HPDE6-E6E7 (cell line): ENCODE measurements around the gene YIPF6.
"Not testable (repeated sequence)": the region's sequence is repeated elsewhere in the genome, so short reads cannot be mapped to it uniquely, and the experiment has no call there.

Experiments used
- DNase-seq: peaks from one replicate; pipeline ENCODE4 v3.0.0; 2011; ENCODE audit warnings: missing footprints; ENCODE audit errors: extremely low spot score

The YIPF6 gene

GRCh38 chrX:68498508-68499379 is at the start of gene YIPF6:
Gene YIPF6 (plus strand): TSS chrX:68499051. CDS start chrX:68499067, 16 bp downstream.
- no peak for DNase-seq

- DNase-seq, result no peak
These were observed 47.1 kb upstream of the YIPF6 start for GRCh38 chrX:68451720-68452119.

- no peak for DNase-seq
These were observed 44.2 kb upstream of the YIPF6 start for GRCh38 chrX:68454476-68455150.

- DNase-seq, result no peak
These were observed 43.7 kb upstream of the YIPF6 start for GRCh38 chrX:68455151-68455510.

- DNase-seq, result no peak
These were observed 37.8 kb upstream of the YIPF6 start for GRCh38 chrX:68461093-68461492.

GRCh38 chrX:68461576-68461975 is 37.3 kb upstream of the YIPF6 start:
- no peak for DNase-seq

GRCh38 chrX:68462197-68462596 is 36.7 kb upstream of the YIPF6 start:
- no peak for DNase-seq

- no peak for DNase-seq
These were observed 36.2 kb upstream of the YIPF6 start for GRCh38 chrX:68462653-68463052.

GRCh38 chrX:68463880-68464279 is 35.0 kb upstream of the YIPF6 start:
- DNase-seq, result no peak

GRCh38 chrX:68464796-68465195 is 34.1 kb upstream of the YIPF6 start:
- DNase-seq, result no peak

- no peak for DNase-seq
These were observed 17.9 kb upstream of the YIPF6 start for GRCh38 chrX:68480969-68481368.

- DNase-seq, result not testable (repeated sequence)
These were observed 12.7 kb upstream of the YIPF6 start for GRCh38 chrX:68486198-68486597.

- no peak for DNase-seq
These were observed 11.6 kb upstream of the YIPF6 start for GRCh38 chrX:68487254-68487653.

- DNase-seq, result no peak
These were observed 10.9 kb upstream of the YIPF6 start for GRCh38 chrX:68487924-68488323.

GRCh38 chrX:68488657-68489056 is 10.2 kb upstream of the YIPF6 start:
- DNase-seq, result no peak

- DNase-seq, result no peak
These were observed 8.2 kb upstream of the YIPF6 start for GRCh38 chrX:68490644-68491043.

- DNase-seq, result no peak
These were observed 6.3 kb upstream of the YIPF6 start for GRCh38 chrX:68492583-68492982.

- DNase-seq, result not testable (repeated sequence)
These were observed 5.1 kb upstream of the YIPF6 start for GRCh38 chrX:68493776-68494175.

- no peak for DNase-seq
These were observed 775 bp upstream of the YIPF6 start for GRCh38 chrX:68498044-68498507.

- no peak for DNase-seq
These were observed 973 bp downstream of the YIPF6 start for GRCh38 chrX:68499543-68500504.

GRCh38 chrX:68503836-68504636 is 5.2 kb downstream of the YIPF6 start:
- no peak for DNase-seq
